ENCODE measurements around the gene CRAT.

CRAT gene

DNA sequence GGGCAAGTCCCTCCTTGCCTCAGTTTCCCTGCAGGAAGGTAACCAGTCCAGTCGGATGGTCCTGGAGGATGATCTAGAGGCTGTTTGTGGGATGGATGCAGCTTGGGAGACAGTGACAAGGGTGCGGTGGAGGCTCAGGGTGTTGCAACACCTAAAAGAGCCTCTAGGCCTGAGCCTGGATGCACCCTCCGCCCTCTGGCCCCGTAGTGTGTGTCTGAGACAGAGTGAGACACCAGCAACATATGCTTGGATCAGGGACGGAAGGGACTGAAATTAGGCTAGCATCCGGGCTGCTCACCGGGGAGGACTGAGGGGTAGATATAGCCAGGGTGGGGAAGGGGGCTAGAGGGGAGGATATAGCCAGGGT, 1.1 kb downstream of the CRAT start:
- TF ChIP-seq, protein P1, sequence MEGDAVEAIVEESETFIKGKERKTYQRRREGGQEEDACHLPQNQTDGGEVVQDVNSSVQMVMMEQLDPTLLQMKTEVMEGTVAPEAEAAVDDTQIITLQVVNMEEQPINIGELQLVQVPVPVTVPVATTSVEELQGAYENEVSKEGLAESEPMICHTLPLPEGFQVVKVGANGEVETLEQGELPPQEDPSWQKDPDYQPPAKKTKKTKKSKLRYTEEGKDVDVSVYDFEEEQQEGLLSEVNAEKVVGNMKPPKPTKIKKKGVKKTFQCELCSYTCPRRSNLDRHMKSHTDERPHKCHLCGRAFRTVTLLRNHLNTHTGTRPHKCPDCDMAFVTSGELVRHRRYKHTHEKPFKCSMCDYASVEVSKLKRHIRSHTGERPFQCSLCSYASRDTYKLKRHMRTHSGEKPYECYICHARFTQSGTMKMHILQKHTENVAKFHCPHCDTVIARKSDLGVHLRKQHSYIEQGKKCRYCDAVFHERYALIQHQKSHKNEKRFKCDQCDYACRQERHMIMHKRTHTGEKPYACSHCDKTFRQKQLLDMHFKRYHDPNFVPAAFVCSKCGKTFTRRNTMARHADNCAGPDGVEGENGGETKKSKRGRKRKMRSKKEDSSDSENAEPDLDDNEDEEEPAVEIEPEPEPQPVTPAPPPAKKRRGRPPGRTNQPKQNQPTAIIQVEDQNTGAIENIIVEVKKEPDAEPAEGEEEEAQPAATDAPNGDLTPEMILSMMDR (IDR thresholded peaks at IDR 0.05; ENCODE audit: control insufficient read depth, extremely low read depth, insufficient read depth): no peak
- H3K4me3 ChIP-seq (ENCODE audit: low read depth, low read length): peak overlapping the region; percentile 61
- DNase-seq (ENCODE audit: low read depth): no peak

DNA sequence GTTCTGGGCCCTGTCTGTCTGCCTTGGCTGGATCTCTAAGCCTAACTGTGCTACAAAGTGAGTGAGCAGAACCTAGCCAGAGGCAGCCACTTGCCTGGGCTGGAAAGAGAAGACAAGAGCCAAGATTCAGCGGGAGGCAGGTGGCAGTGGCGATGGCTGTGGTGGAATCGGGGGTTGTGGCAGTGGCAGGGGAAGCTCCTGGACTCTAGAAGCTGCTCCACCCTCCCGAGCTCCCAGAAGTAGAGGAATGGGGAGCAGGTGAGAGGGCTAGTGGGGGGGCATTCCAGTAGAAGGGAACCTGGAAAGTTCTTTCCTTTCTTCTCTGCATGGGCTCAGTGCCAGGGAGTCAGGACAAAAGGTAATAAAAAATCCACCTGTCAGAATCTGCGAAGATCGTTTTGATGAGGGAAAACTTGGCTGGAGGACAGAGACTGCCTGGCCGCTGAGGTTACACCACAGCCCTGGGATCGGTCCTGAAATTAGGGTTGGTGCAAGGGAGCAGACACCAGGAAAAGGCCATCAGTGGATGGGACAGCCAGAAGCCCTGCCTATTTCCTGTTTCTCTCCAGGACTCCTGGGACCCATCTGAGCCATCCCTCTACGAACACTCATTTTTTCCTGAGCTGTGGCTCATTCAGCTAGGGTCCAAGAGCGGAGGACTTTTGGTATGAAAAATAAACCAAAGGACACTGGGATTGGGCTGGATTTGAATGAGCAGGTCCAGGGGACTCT, 1.6 kb downstream of the CRAT start:
- DNase-seq (ENCODE audit: low read depth): peak; percentile 84
- peak overlapping the region; percentile 61 for H3K4me3 ChIP-seq (ENCODE audit: low read depth, low read length)
- TF ChIP-seq, protein P1 (IDR thresholded peaks at IDR 0.05; ENCODE audit: control insufficient read depth, extremely low read depth, insufficient read depth): no peak

DNA sequence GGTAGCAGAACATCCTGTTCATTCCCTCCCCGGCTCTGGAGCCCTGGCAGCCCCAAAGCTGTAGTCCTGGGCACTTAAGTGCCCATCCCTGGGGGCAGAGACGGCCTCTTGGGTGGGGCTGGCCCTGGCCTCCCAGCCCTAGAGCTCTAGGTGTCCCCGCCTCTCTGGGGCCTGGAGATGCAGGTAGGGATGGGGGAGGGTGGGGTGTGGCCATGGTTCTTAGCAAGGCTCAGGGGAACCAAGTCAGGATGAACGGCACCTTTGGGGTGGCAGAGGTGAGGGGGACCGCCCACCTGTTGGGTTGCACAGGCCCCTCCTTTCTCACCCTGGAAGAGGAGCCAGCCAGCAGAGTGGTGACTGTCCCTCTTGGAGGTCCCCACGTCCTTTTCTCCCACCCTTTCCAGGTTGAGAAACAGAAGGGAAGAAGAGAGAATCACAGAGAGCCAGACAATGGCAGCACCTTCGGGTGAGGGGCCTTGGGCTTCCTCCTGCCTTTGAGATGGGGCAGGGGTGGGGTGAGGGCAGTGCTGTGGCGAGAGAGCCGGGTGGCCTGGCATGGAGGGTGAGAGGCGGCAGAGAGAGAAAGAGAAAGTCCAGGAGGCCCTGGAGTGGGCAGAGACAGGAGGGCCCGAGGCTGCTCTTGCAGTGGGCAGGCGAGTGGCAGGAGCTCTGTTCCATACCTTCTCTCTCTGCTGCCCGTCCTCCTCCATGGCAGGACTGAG, 2.3 kb downstream of the CRAT start:
- DNase-seq (ENCODE audit: low read depth): no peak
- no peak overlapping the region for H3K4me3 ChIP-seq (ENCODE audit: low read depth, low read length)
- TF ChIP-seq, protein P1 (IDR thresholded peaks at IDR 0.05; ENCODE audit: control insufficient read depth, extremely low read depth, insufficient read depth): no peak

DNA sequence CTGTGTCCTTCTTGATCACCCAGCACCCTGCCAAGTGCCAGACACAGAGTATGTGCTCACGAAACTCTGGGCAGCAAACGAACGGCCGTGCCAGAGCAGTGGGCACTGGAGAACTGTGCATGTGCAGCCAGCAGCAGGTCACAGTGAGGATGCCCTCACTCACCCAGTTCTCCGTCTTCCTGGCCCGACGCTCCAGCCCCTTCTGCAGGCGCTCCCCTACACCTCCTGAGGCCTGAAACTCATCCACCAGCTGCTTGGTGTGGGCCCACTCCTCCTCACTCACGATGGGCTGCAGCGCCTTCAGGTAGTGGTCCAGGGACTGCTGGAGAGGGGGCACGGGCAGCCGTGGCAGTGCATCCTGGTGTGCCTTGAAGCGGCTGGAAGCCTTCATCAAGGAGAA, 2.9 kb downstream of the CRAT start:
- TF ChIP-seq, protein P1 (IDR thresholded peaks at IDR 0.05; ENCODE audit: control insufficient read depth, extremely low read depth, insufficient read depth): no peak
- H3K4me3 ChIP-seq (ENCODE audit: low read depth, low read length): no peak overlapping the region

DNA sequence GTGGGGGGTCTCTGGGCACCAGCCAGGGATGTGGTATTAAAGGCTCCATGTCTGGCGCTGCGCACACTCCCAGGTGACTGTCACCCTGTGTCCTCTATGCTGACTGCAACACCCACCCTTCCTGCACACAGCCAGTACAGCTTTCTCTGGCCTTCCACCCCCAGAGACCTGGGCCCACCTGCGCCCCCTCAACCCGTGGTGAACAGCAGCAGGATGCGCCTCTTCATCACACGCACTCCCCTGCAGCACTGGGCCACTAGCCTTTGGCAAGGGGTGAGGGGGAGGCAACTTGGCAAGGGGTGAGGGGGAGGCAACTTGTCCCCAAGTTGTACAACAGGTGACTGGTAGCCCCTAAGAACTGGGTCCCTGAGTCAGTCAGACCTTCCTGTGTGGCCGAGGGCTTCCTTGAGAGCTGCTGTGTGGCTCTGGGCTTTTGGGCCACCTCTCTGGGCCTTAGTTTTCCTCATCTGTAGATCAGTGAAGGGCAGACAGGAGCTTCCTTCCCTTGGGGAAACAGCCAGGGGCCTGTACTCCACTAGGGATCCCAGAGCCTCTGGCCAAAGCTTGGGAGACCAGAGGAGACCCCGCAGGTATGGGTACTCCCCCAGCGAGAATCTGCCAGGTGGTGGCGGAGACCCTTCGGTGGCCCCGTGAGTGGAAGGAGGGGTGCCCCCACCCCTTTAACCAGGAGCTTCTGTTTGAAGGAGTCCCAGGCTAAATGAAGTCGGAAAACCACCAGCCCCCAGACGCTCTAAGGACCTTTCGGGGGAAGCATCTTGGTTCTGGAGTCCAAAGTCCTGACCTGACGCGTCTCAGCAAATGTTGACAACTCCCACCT, 4.5 kb downstream of the CRAT start:
- TF ChIP-seq, protein P1 (IDR thresholded peaks at IDR 0.05; ENCODE audit: control insufficient read depth, extremely low read depth, insufficient read depth): no peak
- H3K4me3 ChIP-seq (ENCODE audit: low read depth, low read length): no peak overlapping the region
- no peak for DNase-seq (ENCODE audit: low read depth)

More for the DNA sequence above, 2.9 kb downstream of the CRAT start:
- DNase-seq (ENCODE audit: low read depth): no peak

DNA sequence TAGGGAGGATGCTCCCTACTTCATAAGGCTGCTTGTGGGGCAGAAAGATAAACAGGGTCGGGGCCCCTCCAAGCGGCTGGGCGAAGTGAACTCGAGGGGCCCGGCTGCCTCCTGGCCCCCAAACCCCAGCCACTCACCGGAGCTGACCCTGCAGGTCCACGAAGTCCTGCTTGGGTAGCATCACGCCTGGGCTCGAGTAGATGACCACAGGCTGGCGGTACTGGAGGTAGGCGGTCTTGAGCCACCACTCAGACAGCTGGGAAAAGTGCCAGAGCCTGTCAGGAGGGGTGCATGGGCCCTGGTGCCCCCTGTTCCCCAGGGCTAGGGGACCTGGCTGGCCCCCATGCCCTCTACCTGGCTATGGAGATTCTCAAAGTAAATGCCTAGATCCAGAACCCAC, 6.5 kb downstream of the CRAT start:
- H3K4me3 ChIP-seq (ENCODE audit: low read depth, low read length): no peak overlapping the region
- no peak for DNase-seq (ENCODE audit: low read depth)
- TF ChIP-seq, protein P1 (IDR thresholded peaks at IDR 0.05; ENCODE audit: control insufficient read depth, extremely low read depth, insufficient read depth): no peak

Data from LNCaP clone FGC (cell line).